Activated naive CD8-positive, alpha-beta T cell treated with anti-CD3 and anti-CD28 coated beads, Interleukin-2, amount 50 U/mL, for 16 hours (primary cell): Measurements from ENCODE around the gene SULT2B1.
"Not testable (repeated sequence)": the region's sequence is repeated elsewhere in the genome, so short reads cannot be mapped to it uniquely, and the experiment has no call there.

ENCODE experiments used
- DNase-seq: peaks from one replicate; pipeline ENCODE4 v3.0.0-alpha.2; 2020; ENCODE audit warnings: low read depth, low spot score

The SULT2B1 gene

GRCh38 chr19:48558018-48558684, 6.2 kb downstream of the SULT2B1 start:
- DNase-seq: no peak

GRCh38 chr19:48560095-48560530, 8.1 kb downstream of the SULT2B1 start:
- DNase-seq: no peak

GRCh38 chr19:48561412-48561811, 9.4 kb downstream of the SULT2B1 start:
- no peak for DNase-seq

GRCh38 chr19:48565090-48565489, 13.1 kb downstream of the SULT2B1 start:
- DNase-seq: no peak

GRCh38 chr19:48568345-48568886, 16.4 kb downstream of the SULT2B1 start:
- DNase-seq: no peak

GRCh38 chr19:48569814-48570213, 17.8 kb downstream of the SULT2B1 start:
- DNase-seq: no peak

GRCh38 chr19:48571378-48572162, 19.6 kb downstream of the SULT2B1 start:
- DNase-seq: no peak

GRCh38 chr19:48573163-48573505, 21.2 kb downstream of the SULT2B1 start:
- no peak for DNase-seq

GRCh38 chr19:48575931-48576622, 24.1 kb downstream of the SULT2B1 start:
- DNase-seq: no peak

GRCh38 chr19:48577908-48578307, 25.9 kb downstream of the SULT2B1 start:
- not testable (repeated sequence) for DNase-seq

GRCh38 chr19:48578891-48579290, 26.9 kb downstream of the SULT2B1 start:
- no peak for DNase-seq

GRCh38 chr19:48582168-48582567, 30.2 kb downstream of the SULT2B1 start:
- DNase-seq: no peak

GRCh38 chr19:48587387-48587786, 35.4 kb downstream of the SULT2B1 start:
- DNase-seq: no peak

- peak; percentile 69 for DNase-seq
These were observed 36.9 kb downstream of the SULT2B1 start for GRCh38 chr19:48588670-48589401.

GRCh38 chr19:48591021-48591420, 39.0 kb downstream of the SULT2B1 start:
- no peak for DNase-seq

- no peak for DNase-seq
These were observed 43.2 kb downstream of the SULT2B1 start for GRCh38 chr19:48595171-48595570.

- no peak for DNase-seq
These were observed 43.9 kb downstream of the SULT2B1 start for GRCh38 chr19:48595833-48596232.

GRCh38 chr19:48596237-48596636, 44.3 kb downstream of the SULT2B1 start:
- no peak for DNase-seq

- no peak for DNase-seq
These were observed 44.9 kb downstream of the SULT2B1 start for GRCh38 chr19:48596679-48597465.

GRCh38 chr19:48598996-48599700, 47.2 kb downstream of the SULT2B1 start:
- no peak for DNase-seq
